HepG2 (cell line): Measurements from ENCODE around the gene CCDC183. TPM values are rescaled to one million over a fixed set of nuclear protein-coding genes. Genes with fewer than 3 reads are reported as not detected.

Source experiments
- FOSL1 ChIP-seq: sonication (generic); formaldehyde crosslinking; IDR thresholded peaks from 2 replicates; pipeline ENCODE4 v1.9.0; 2021; ENCODE audit warnings: missing genetic modification reagents, borderline replicate concordance
- PHB2 ChIP-seq: fragments of 450-650 bp; IDR thresholded peaks from 2 replicates; pipeline ENCODE4 v1.6.1; 2018; ENCODE audit not compliant: partially characterized antibody
- RBFOX2 ChIP-seq: fragments of 200-400 bp; formaldehyde crosslinking; IDR thresholded peaks from 2 replicates; pipeline ENCODE4 v1.6.1; 2017; ENCODE audit warnings: low read depth, mild to moderate bottlenecking, low read length
- REPIN1 ChIP-seq: sonication (generic); formaldehyde crosslinking; IDR thresholded peaks from 2 replicates; pipeline ENCODE4 v1.8.0; 2022; ENCODE audit warnings: missing genetic modification reagents, low read depth, mild to moderate bottlenecking, borderline replicate concordance
- SOX13 ChIP-seq, 3 experiments: fragments of 450-650 bp in 1 of 3; sonication (generic) in 1 of 3; formaldehyde crosslinking in 1 of 3; IDR thresholded peaks in 2 of 3; conservative IDR thresholded peaks in 1 of 3; 2 replicates each; pipeline versions ENCODE4 v1.5.0 to v1.6.1; 2016 to 2020; ENCODE audit warnings: antibody characterized with exemption in 1 of 3, mild to moderate bottlenecking in 1 of 3, missing compliant biosample characterization in 1 of 3, missing genetic modification reagents in 1 of 3, moderate library complexity in 1 of 3
- THAP8 ChIP-seq: sonication (generic); formaldehyde crosslinking; IDR thresholded peaks from 2 replicates; pipeline ENCODE4 v1.5.1; 2020; ENCODE audit warnings: missing genetic modification reagents, mild to moderate bottlenecking, borderline replicate concordance
- ZBTB10 ChIP-seq: sonication (generic); formaldehyde crosslinking; IDR thresholded peaks from 2 replicates; pipeline ENCODE4 v1.4.0; 2020; ENCODE audit warnings: missing genetic modification reagents, borderline replicate concordance
- ZMYM2 ChIP-seq: sonication (generic); formaldehyde crosslinking; IDR thresholded peaks from 2 replicates; pipeline ENCODE4 v1.8.0; 2022; ENCODE audit warnings: mild to moderate bottlenecking, missing genetic modification reagents
- ZNF18 ChIP-seq: sonication (generic); formaldehyde crosslinking; IDR thresholded peaks from 2 replicates; pipeline ENCODE4 v1.8.0; 2022; ENCODE audit warnings: mild to moderate bottlenecking, missing genetic modification reagents; ENCODE audit not compliant: insufficient replicate concordance
- ZNF33B ChIP-seq: sonication (generic); formaldehyde crosslinking; IDR thresholded peaks from 2 replicates; pipeline ENCODE4 v1.5.1; 2020; ENCODE audit warnings: mild to moderate bottlenecking, missing genetic modification reagents
- ZNF407 ChIP-seq: sonication (generic); formaldehyde crosslinking; IDR thresholded peaks from one replicate; pipeline ENCODE4 v1.5.1; 2020; ENCODE audit warnings: mild to moderate bottlenecking, missing genetic modification reagents; ENCODE audit errors: not compliant biosample characterization
- ZNF530 ChIP-seq: sonication (generic); formaldehyde crosslinking; IDR thresholded peaks from 2 replicates; pipeline ENCODE4 v1.5.0; 2020; ENCODE audit warnings: low read depth, mild to moderate bottlenecking, missing genetic modification reagents
- ZNF556 ChIP-seq: sonication (generic); formaldehyde crosslinking; IDR thresholded peaks from 2 replicates; pipeline ENCODE4 v1.4.0; 2020; ENCODE audit warnings: mild to moderate bottlenecking, missing genetic modification reagents, borderline replicate concordance
- polyA plus RNA-seq, 8 experiments: library from polyadenylated mRNA; depleted of rRNA in 3 of 8; stranded (reverse) in 7 of 8; unstranded in 1 of 8; fragments of >200 nt; fragmentation: Illumina TruSeq in 4 of 8; extraction: Trizol in 4 of 8; gene quantifications; 2 replicates each; pipeline versions ENCODE4 v1.2.1 to v1.2.3, GENCODE V29; 2011 to 2016; ENCODE audit warnings: low read depth in 4 of 8, missing spikeins in 1 of 8, mixed read lengths in 1 of 8; ENCODE audit not compliant: insufficient read depth in 1 of 8
- total RNA-seq, 5 experiments: library from RNA; depleted of rRNA; stranded (reverse); fragments of >200 nt; fragmentation: Illumina TruSeq; extraction: Trizol; gene quantifications; 2 replicates each; pipeline ENCODE4 v1.2.3, GENCODE V29; 2016; ENCODE audit warnings: low read depth in 1 of 5

CCDC183 gene
- total and polyA plus RNA-seq, 2 of the 13 experiments (the other 11 are each of a cell fraction or from before 2014, with no cell fraction given): 5.0 to 66.4 TPM

GRCh38 chr9:136849960-136850865 is 54.1 kb downstream of the CCDC183 start (continued):
- TF ChIP-seq ZNF407 (CRISPR knock-in tag): peak; percentile 14
- no peak for TF ChIP-seq REPIN1 (CRISPR knock-in tag)
- TF ChIP-seq ZNF530 (CRISPR knock-in tag): no peak
- TF ChIP-seq THAP8 (CRISPR knock-in tag): no peak
- TF ChIP-seq PHB2: no peak
- peak; percentile 68; the same call in 1 of the 2 replicates for TF ChIP-seq RBFOX2
- TF ChIP-seq FOSL1 (CRISPR knock-in tag): no peak
- no peak for TF ChIP-seq ZMYM2 (CRISPR knock-in tag)
- no peak for TF ChIP-seq SOX13 (IDR thresholded peaks at IDR 0.05)
- 0 out of 4 replicates have a peak, but pooled peaks of 1 of the 2 experiments have one; percentile 64 for TF ChIP-seq SOX13 (CRISPR knock-in tag; conservative IDR thresholded peaks at IDR 0.05 in 1 of 2, IDR thresholded peaks at IDR 0.05 in 1 of 2)
- no peak for TF ChIP-seq ZBTB10 (CRISPR knock-in tag)
- peak; percentile 37; the same call in 1 of the 2 replicates for TF ChIP-seq ZNF556
- no peak for TF ChIP-seq ZNF33B (CRISPR knock-in tag)
- TF ChIP-seq ZNF18: no peak
